Cardiac ventricle fibroblast (primary cell): ENCODE measurements around the gene CYP4Z1. TPM values are rescaled to one million over a fixed set of nuclear protein-coding genes. Genes with fewer than 3 reads are reported as not detected.

Experiments
- total RNA-seq: library from RNA; depleted of rRNA; stranded (reverse); fragments of >200 nt; gene quantifications from 2 replicates; pipeline ENCODE4 v1.2.3, GENCODE V29; 2015

The CYP4Z1 gene
- total RNA-seq: 0.10 TPM in 1 of 2 replicates, not detected in the other

GRCh38 chr1:47067097-47067594 is at the start of gene CYP4Z1:
CYP4Z1 (plus strand) TSS chr1:47067231; CDS start chr1:47067491, 260 bp downstream.

GRCh38 chr1:47023268-47024140 is 43.5 kb upstream of the CYP4Z1 start, which contains the start of gene CYP4X1:
CYP4X1 (plus strand) TSS chr1:47023669; CDS start chr1:47023818, 149 bp downstream.

GRCh38 chr1:47137198-47137597 is 70.2 kb downstream of the CYP4Z1 start, which contains the start of gene CYP4A22:
CYP4A22 (plus strand) TSS chr1:47137441; CDS start chr1:47137486, 45 bp downstream.

Other genes with a start within 250 kb of the CYP4Z1 start
- 0.19 TPM in 1 of 2 replicates, not detected in the other for gene CYP4A11, start 125.8 kb upstream of the CYP4Z1 start, total RNA-seq
- 9.4 and 13.3 TPM in 2 replicates for gene CYP4X1, start 43.6 kb upstream of the CYP4Z1 start, total RNA-seq
- 0.15 TPM in 1 of 2 replicates, not detected in the other for gene CYP4A22, start 70.2 kb downstream of the CYP4Z1 start, total RNA-seq
- gene PDZK1IP1, start 122.8 kb downstream of the CYP4Z1 start, total RNA-seq: not detected in 2 replicates
- gene TAL1, start 165.0 kb downstream of the CYP4Z1 start, total RNA-seq: 0.10 and 0.25 TPM in 2 replicates
- gene STIL, start 246.9 kb downstream of the CYP4Z1 start, total RNA-seq: 1.9 and 2.0 TPM in 2 replicates